DMS153 treated with DMSO at 0.1 percent for 48 hours (cell line): ENCODE measurements around the gene PRELID3B.
"Not testable (repeated sequence)": the region's sequence is repeated elsewhere in the genome, so short reads cannot be mapped to it uniquely, and the experiment has no call there.

Source experiments
- DNase-seq: peaks from one replicate; lab custom pipeline; 2025; ENCODE audit not compliant: unreplicated experiment; lab: John Stamatoyannopoulos, UW

PRELID3B gene

DNA sequence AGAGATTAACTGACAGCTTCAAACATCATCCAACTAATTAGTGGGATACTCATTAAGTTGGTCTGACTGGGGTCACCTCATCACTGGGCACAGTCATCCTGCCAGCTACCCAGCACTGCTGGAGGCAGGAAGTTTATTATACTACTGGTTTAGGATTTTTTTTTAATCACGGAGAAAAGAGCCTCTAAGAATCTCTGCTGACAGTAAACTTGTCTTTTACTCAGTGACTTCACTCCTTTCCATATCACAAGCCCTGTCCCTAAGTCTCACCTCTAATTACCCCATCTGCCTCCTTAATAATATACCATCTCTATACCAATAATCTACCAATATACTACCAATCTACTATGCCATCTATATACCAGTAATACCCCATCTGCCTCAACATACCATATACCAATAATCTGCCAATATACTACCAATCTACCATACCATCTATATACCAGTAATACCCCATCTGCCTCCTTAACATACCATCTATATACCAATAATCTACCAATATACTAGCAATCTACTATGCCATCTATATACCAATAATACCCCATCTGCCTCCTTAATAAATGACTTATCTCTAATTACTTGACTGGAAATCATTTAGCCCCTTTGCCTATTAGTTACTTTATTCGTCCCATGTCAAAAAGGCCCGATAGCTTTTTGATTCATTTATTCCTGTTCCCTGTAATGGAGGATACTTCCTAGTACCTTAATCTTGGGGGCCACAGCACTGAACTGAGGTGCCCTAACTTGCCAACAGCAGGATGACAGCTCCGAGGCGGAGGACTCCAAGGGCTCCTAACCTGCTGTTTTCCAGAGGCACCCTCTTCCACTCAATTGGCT lies 15.5 kb downstream of the PRELID3B start:
- no peak for DNase-seq

DNA sequence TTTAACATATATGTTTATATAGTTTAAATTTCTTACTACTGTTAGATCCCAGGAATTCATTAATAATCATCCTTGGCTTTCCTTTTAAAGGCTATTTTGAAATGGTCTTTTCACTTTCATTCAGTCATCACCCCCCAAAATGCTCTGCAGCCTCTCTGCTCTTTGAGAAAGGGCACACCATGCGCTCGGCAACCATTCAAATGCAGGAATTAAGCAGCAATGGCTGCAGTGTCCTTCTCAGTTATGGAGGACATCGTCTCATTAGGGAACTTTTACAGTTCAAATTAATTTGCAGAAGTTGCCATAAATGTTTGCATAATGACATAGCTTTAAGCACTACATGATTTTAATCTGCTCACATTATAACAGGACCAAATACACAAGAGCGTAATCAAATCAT lies 17.1 kb downstream of the PRELID3B start:
- DNase-seq: no peak

- no peak for DNase-seq
Observed at GRCh38 chr20:59025086-59025485, 17.5 kb downstream of the PRELID3B start.

DNA sequence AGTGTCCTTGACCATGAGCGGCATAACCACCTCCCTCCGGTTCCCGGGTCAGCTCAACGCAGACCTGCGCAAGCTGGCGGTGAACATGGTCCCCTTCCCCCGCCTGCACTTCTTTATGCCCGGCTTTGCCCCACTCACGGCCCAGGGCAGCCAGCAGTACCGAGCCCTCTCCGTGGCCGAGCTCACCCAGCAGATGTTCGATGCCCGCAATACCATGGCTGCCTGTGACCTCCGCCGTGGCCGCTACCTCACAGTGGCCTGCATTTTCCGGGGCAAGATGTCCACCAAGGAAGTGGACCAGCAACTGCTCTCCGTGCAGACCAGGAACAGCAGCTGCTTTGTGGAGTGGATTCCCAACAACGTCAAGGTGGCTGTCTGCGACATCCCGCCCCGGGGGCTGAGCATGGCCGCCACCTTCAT lies 18.5 kb downstream of the PRELID3B start:
- no peak for DNase-seq

- DNase-seq: no peak
Observed at GRCh38 chr20:59023616-59024015, 19.0 kb downstream of the PRELID3B start.

GRCh38 chr20:59022754-59023153 lies 19.8 kb downstream of the PRELID3B start:
- no peak for DNase-seq

DNA sequence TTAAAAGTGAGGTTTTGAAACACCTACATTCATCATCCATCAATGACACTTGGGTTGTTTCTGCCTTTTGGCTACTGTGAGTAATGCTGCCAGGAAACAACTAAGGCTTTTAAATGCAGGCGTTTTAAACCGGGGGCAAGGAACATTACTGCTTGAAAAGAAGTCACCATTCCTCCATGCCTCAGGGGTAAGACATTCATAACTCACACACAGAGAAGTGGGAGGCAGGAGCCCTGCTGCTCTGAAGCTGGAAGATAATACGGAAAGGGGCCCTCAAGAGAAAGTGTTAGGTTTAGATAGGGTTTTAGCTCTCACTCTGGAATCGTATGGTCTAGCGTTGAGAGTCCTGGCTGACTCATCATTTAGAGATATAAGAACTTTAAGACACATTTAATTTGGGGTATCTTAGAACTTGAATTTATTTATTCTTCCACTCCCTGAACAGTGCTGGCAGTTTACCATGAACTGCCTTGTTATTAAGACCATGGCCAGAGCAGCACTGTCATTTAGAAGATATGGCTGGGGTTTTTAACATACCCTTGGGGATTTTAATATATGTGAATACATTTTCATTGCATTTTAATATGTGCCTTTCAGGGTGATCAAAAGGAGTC lies 21.5 kb downstream of the PRELID3B start:
- DNase-seq: no peak

DNA sequence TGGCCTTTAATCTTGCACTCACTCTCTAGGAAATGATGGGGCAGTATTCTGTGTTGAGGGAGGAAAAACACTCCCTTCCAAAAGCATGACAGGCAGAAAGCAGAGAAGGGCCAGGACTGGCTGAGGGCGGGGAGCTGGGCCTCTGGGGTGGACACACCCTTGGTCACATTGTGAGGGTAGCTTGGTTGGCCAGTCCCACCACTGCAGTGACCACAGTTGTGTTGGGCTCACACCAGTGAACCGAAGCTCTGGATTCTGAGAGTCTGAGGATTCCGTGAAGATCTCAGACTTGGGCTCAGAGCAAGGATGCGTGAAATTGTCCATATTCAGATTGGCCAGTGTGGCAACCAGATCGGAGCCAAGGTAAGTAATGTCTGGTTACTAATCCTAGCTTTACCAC lies 23.4 kb downstream of the PRELID3B start, which contains the start of gene TUBB1:
TUBB1 (plus strand) TSS at position 213 of the 400 bp plus-strand sequence; CDS start at position 307, 94 bp downstream.
- no peak for DNase-seq

- DNase-seq: no peak
Observed at GRCh38 chr20:59018817-59019216, 23.8 kb downstream of the PRELID3B start.

DNA sequence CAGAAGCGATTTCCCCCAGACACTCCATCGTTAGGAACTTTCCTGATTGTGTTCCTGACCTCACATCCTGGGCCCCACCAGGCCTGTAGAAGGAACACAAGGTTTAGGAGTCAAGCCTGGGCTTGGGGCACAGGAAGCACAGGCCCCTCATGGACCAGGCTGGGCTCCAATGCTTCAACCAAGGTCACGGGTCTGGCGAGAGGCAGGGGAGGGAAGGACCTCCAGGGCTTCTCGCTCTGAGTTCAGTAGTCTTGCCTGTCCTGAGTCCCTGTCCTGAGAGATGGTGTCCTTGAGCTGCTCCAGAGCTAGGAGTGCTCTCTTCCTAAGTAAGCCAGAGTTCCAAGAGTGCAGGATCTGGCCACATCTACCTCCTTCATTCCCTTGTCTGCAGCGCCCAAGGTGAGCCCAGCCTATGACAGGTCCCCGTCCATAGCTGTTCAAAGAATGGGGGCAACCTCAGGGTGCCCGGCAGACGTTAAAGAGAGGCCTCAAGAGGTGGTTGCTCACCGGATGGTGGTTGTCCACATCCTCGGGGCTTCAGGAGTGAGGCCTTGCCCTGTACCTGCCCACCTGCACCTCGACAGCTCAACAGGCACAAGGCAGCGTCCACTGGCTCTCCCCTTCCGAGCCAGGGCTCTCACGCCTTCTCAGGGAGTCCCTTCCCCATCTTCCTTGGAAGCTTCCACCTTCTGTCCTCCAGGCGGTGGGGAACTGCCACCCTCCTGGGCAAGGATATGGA lies 24.9 kb downstream of the PRELID3B start:
- no peak for DNase-seq

DNA sequence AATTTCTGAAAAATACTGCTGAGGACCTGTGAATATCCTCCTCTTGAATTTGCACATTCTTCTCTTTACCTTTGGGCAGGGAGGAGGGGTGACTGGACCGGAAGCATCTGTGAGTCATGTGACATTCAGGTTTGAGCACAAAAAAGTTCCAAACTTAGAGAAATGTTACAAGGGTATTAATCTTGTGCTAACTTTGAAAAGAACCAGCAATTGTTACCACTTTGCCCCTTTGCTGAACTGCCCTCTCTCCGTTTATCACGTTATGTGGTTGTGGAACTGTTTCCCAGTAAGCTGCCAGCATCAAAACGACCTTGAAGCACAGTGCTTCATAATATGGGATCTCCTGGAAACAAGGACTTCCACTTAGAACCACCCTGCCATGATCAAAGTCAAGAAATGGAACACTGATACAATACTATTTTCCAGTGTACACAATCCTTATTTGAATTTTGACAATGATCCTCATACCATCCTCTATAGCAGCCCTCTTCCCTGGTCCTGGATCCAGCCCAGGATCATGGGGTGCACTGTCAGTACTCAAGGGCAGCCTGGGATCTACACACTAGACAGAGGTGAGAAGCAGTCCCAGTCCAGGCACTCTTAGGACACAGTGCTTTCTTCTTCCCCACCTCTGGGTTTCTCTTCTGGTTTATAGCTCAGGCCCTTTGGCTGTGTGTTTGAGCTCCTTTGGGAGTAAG lies 25.6 kb downstream of the PRELID3B start:
- no peak for DNase-seq

- DNase-seq: no peak
Observed at GRCh38 chr20:59015812-59016711, 26.5 kb downstream of the PRELID3B start.

GRCh38 chr20:59015411-59015810 lies 27.2 kb downstream of the PRELID3B start:
- DNase-seq: no peak

- DNase-seq: no peak
Observed at GRCh38 chr20:59014680-59015389, 27.8 kb downstream of the PRELID3B start.

DNA sequence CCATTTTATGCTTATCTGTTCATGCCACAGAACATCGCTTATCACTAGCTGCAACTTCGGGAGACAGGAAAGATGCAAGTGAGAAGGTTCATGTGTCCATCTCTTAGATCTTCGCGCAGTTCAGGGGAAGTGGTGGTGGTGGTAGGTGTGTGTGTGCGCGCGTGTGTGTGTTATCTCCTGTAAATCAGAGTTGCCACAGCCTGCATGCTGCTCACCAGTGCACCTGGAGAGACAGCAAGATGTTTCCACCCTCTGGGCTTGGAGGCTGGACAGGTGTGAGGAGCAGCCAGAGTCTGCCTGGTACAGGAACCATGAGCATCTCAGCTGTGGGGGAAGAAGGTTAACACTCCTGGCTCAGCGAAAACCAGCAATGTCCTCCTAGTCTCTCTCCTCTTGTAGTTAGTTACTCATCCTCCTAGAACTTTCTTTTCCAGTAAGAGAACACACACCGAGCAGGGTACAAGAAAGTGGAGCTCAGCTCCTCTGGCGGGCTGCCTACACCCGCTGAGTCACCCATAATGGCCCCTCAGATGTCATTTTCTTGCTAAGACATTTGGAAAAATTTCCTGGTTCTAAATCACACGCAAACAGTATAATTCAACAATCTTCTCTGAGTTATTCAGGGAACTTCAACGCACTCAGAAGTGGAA lies 28.5 kb downstream of the PRELID3B start:
- no peak for DNase-seq

GRCh38 chr20:59013031-59013951 lies 29.3 kb downstream of the PRELID3B start:
- no peak for DNase-seq

DNA sequence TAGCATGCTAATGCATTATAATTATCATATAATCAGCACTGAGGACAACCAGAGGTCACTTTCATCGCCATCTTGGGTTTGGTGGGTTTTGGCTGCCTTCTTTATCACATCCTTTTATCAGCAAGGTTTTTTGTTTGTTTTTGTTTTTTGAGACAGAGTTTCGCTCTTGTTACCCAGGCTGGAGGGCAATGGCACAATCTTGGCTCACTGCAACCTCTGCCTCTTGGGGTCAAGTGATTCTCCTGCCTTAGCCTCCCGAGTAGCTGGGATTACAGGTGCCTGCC lies 30.8 kb downstream of the PRELID3B start:
- DNase-seq: not testable (repeated sequence)
